Left ventricle myocardium inferior (tissue), 1 donor: Measurements from ENCODE around the gene MBTPS1. TPM values are rescaled to one million over a fixed set of nuclear protein-coding genes. Genes with fewer than 3 reads are reported as not detected.

Experiments used
- DNase-seq: peaks from one replicate; pipeline ENCODE4 v3.0.0-alpha.2; 2020
- H3K27ac ChIP-seq: fragments of 200-600 bp; replicated peaks from 2 replicates; pipeline ENCODE4 v1.8.0; 2021
- H3K27me3 ChIP-seq: fragments of 200-600 bp; 2 replicates; pipeline ENCODE4 v1.8.0; 2021; ENCODE audit warnings: low read depth
- H3K36me3 ChIP-seq: fragments of 200-600 bp; 2 replicates; pipeline ENCODE4 v1.8.0; 2021
- H3K4me1 ChIP-seq: fragments of 200-600 bp; 2 replicates; pipeline ENCODE4 v1.8.0; 2021
- H3K4me3 ChIP-seq: fragments of 200-600 bp; 2 replicates; pipeline ENCODE4 v1.8.0; 2021; ENCODE audit warnings: mild to moderate bottlenecking, moderate library complexity
- H3K9me3 ChIP-seq: fragments of 200-600 bp; replicated peaks from 2 replicates; pipeline ENCODE4 v1.8.0; 2021
- CTCF ChIP-seq: fragments of 200-600 bp; IDR thresholded peaks from 2 replicates; pipeline ENCODE4 v1.8.0; 2021; ENCODE audit warnings: antibody characterized with exemption, mild to moderate bottlenecking, borderline replicate concordance
- intact Hi-C: fragments of 100-400 bp; cut with micrococcal nuclease; formaldehyde crosslinking; loops from one replicate; pipeline ENCODE4 v1.11.0; 2022
- total RNA-seq: library from RNA; stranded (reverse); fragmentation: NEBNext Ultra II Directional; extraction: Animal tissue kit (Norgen Biotek cat#: 25700); gene quantifications from one replicate; pipeline ENCODE4 v1.2.1, GENCODE V29; 2021
- donor health status: DM: no; HTN: yes; CAD: no; lungs with severe emphysema.

Gene MBTPS1
- total RNA-seq, 1 donor from 2014 or later = 72.5 TPM

GRCh38 chr16:84088695-84089395 is 27.9 kb downstream of the MBTPS1 start:
- peak; percentile 69 for DNase-seq
- Histone ChIP-seq H3K4me3 (no peak overlapping the region), H3K9me3 (no peaks in the 10 kb centered on the region), H3K27me3 (no peaks in the 10 kb centered on the region), H3K27ac (peak overlapping the region; percentile 81), H3K36me3 (peaks cover 86% of the 10 kb centered on the region), H3K4me1 (peaks cover 78% of the 10 kb centered on the region)
- peak; percentile 44 for TF ChIP-seq CTCF
- intact Hi-C loops = loop anchor here (10.0 kb wide), 1 partner anchor 96 kb away; the partner anchor contains the start of gene TAF1C

GRCh38 chr16:84087466-84088151 is 29.1 kb downstream of the MBTPS1 start:
- Histone ChIP-seq H3K4me3 (no peak overlapping the region), H3K4me1 (peaks cover 66% of the 10 kb centered on the region), H3K36me3 (peaks cover 85% of the 10 kb centered on the region), H3K27me3 (no peaks in the 10 kb centered on the region), H3K27ac (peak overlapping the region; percentile 81), H3K9me3 (no peaks in the 10 kb centered on the region)
- intact Hi-C loops = loop anchor here (10.0 kb wide), 1 partner anchor 97 kb away; the partner anchor contains the start of gene TAF1C
- DNase-seq = no peak
- no peak for TF ChIP-seq CTCF

GRCh38 chr16:84087001-84087400 is 29.7 kb downstream of the MBTPS1 start:
- no peaks in the 10 kb centered on the region for H3K27me3 ChIP-seq
- intact Hi-C loops = loop anchor here (10.0 kb wide), 1 partner anchor 98 kb away; the partner anchor contains the start of gene TAF1C
- H3K9me3 ChIP-seq = no peaks in the 10 kb centered on the region
- H3K27ac ChIP-seq = peak overlapping the region; percentile 81
- peaks cover 83% of the 10 kb centered on the region for H3K36me3 ChIP-seq
- H3K4me1 ChIP-seq = peaks cover 60% of the 10 kb centered on the region
- no peak for DNase-seq
- no peak overlapping the region for H3K4me3 ChIP-seq
- TF ChIP-seq CTCF = no peak

- Histone ChIP-seq H3K27ac (peak overlapping the region; percentile 81), H3K36me3 (peaks cover 83% of the 10 kb centered on the region), H3K4me3 (no peak overlapping the region), H3K4me1 (peaks cover 56% of the 10 kb centered on the region), H3K27me3 (no peaks in the 10 kb centered on the region), H3K9me3 (no peaks in the 10 kb centered on the region)
- intact Hi-C loops = loop anchor here (10.0 kb wide), 1 partner anchor 98 kb away; the partner anchor contains the start of gene TAF1C
- TF ChIP-seq CTCF = no peak
- DNase-seq = peak; percentile 77
Observed at GRCh38 chr16:84086341-84086740, 30.4 kb downstream of the MBTPS1 start.

GRCh38 chr16:84085773-84086172 is 31.0 kb downstream of the MBTPS1 start:
- intact Hi-C loops = loop anchor here (10.0 kb wide), 1 partner anchor 99 kb away; the partner anchor contains the start of gene TAF1C

More at GRCh38 chr16:84085773-84086172, 31.0 kb downstream of the MBTPS1 start:
- Histone ChIP-seq H3K27me3 (no peaks in the 10 kb centered on the region), H3K36me3 (peaks cover 83% of the 10 kb centered on the region), H3K4me3 (no peak overlapping the region), H3K4me1 (peaks cover 57% of the 10 kb centered on the region), H3K27ac (peak overlapping the region; percentile 81), H3K9me3 (no peaks in the 10 kb centered on the region)
- no peak for TF ChIP-seq CTCF
- no peak for DNase-seq
